H54 (cell line): Measurements from ENCODE around the gene PNMA8A.
"Not testable (repeated sequence)": the region's sequence is repeated elsewhere in the genome, so short reads cannot be mapped to it uniquely, and the experiment has no call there.

Experiments
- DNase-seq: peaks from one replicate; pipeline ENCODE4 v3.0.0; 2011; ENCODE audit warnings: low spot score, mixed read lengths; ENCODE audit not compliant: insufficient read length
- FAIRE-seq: peaks from 3 replicates; lab custom pipeline; 2011; peaks lifted over from hg19 to GRCh38; lab: Jason Lieb, UNC
- POLR2A ChIP-seq: IDR thresholded peaks from 2 replicates; pipeline ENCODE4 v1.6.1; 2011; ENCODE audit warnings: low read depth, mild to moderate bottlenecking, low read length

PNMA8A gene

DNA sequence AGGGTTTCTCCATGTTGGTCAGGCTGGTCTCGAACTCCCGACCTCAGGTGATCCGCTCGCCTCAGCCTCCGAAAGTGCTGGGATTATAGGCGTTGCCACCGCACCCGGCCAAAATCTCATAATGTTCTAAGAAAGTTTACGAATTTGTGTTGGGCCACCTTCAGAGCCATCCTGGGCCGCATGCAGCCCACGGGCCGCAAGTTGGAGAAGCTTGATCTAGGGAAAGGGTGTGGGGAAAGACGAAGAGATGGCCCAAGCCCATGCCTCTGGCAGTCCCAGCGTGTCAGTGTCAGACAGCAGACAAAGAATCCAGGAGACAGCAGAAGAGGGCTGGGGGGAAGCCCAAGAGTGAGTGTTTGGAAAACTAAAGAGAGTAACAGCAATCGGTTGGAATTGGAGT is 25.3 kb downstream of the PNMA8A start:
- no peak for TF ChIP-seq POLR2A
- DNase-seq = no peak
- FAIRE-seq = no peak

DNA sequence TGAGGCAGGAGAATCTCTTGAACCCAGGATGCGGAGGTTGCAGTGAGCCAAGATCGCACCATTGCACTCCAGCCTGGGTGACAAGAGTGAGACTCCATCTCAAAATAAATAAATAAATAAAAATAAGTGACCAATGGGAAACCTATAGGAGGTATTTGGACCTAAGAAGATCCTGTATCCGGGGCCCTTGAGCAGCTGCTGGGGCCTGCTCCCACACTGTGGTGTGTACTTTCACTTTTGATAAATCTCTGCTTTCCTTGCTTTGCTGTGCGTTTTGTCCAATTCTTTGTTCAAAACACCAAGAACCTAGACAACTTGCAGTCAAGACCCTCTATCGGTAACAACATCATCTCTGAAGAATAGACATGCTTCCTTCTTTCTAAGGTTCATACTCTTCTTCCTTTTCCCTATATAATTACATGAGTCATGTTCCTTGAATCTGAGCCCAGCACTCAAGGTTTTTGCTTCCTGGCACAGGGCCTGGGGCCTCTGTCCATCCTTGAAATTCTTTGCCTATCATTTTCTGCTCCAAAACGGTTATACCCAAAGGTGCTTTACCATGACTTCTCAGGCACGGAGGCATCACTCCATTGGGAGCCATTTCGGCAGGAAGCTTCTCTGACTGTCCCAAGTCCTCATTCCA is 28.4 kb downstream of the PNMA8A start:
- peak; percentile 41 for DNase-seq
- FAIRE-seq = peak; percentile 64
- no peak for TF ChIP-seq POLR2A

DNA sequence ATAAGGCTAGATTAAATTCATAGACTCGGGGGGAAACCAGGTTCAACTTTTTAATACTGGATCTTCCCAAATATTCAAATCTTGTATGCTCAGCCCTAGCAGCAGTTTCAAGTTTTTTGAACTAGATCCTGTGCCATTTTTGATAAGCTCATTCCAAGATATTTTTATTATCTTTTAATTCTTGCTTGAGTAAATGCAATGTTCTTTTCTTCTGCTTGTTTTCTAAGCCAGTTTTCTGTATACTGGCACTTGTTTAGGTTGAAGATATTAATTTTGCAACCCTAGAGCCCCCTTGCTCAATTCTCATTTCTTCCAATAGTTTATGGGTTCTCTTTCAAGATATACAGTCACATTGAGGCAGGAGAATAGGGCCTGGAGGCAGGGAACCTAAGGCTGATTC is 29.5 kb downstream of the PNMA8A start:
- no peak for DNase-seq
- no peak for FAIRE-seq
- TF ChIP-seq POLR2A = no peak

DNA sequence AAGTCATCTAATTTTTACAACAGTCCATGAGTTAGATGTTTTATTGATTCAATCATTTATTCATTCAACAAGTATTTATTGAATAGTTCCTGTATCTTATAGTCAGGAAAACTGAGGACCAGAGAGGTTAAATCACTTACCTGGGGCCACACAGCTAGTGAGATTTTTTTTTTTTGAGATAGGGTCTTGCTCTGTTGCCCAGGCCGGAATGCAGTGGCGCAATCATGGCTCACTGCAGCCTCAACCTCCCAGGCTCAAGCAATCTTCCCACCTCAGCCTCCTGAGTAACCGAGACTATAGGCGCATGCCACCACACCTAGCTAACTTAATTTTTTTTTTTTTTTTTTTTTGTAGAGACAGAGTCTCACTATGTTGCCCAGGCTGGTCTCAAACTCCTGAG is 35.7 kb downstream of the PNMA8A start:
- not testable (repeated sequence) for DNase-seq, FAIRE-seq

DNA sequence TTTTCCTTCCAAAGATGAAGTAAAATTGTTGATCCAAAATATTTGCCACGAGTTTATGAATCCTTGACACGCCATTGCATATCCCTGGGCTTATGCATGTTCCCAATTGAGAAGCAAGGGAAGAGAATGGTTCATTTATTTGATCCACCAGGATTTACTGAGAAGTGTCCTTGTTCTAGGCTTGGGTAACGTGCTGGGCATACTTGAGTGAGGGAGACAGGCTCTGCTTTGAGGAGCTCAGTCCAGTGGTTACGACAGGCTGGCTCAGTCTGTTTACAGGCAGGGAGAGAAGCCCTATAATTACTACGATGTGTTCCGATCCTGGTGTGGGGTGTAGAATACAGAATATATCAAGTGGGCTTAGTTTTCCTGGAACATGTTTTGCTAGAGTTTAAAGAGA is 36.4 kb downstream of the PNMA8A start:
- FAIRE-seq (no peak), DNase-seq (no peak)
- TF ChIP-seq POLR2A = no peak

DNA sequence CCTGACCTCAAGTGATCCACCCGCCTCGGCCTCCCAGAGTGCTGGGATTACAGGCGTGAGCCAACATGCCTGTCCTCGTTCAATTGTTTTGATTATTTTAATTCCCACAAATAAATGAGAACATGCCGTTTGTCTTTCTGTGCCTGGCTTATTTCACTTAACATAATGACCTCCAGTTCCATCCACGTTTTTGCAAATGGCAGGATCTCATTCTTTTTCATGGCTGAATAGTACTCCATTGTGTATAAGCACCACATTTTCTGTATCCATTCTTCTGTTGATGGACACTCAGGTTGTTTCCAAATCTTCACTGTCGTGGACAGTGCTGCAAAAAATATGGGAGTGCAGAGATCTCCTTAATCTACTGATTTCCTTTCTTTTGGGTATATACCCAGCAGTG is 37.9 kb downstream of the PNMA8A start:
- DNase-seq, FAIRE-seq: not testable (repeated sequence)

DNA sequence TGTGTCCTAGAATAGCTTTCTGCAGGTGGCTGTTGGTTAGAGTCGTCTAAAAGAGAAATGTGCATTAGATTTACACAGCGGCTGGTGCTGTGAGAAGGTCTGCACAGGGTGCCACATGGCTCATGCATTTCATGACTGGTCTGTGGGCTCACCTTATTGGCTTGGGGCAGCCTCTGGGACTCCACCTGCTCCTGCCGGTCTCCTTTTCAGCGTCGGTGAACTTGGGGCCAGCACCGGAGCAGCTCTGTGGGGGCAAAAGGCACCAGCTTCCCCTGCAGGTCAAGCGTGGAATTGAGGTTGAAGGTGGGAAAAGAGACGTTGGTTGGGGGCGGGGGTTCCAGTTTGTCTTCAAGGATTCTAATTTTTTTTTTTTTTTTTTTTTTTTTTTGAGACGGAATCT is 39.5 kb downstream of the PNMA8A start:
- TF ChIP-seq POLR2A = no peak
- DNase-seq (no peak), FAIRE-seq (no peak)

DNA sequence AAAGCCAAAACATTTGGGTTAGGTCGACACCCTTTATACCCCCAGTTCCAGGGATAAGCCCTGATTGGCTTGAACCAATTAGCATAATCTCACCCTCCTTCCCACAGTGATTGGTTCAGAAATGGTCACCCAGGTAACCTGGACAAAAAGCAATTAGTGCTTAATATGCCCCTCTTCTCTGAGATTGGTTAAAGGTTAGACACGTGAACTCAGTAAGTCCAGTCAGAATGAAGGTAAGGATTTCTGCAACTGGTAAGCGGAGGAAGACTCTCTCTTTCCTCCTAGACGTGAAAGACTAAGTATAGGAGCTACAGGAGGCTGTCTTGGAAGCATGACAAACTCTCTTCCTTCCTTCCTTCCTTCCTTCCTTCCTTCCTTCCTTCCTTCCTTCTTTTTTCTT is 41.4 kb downstream of the PNMA8A start:
- no peak for DNase-seq
- TF ChIP-seq POLR2A = no peak
- no peak for FAIRE-seq

DNA sequence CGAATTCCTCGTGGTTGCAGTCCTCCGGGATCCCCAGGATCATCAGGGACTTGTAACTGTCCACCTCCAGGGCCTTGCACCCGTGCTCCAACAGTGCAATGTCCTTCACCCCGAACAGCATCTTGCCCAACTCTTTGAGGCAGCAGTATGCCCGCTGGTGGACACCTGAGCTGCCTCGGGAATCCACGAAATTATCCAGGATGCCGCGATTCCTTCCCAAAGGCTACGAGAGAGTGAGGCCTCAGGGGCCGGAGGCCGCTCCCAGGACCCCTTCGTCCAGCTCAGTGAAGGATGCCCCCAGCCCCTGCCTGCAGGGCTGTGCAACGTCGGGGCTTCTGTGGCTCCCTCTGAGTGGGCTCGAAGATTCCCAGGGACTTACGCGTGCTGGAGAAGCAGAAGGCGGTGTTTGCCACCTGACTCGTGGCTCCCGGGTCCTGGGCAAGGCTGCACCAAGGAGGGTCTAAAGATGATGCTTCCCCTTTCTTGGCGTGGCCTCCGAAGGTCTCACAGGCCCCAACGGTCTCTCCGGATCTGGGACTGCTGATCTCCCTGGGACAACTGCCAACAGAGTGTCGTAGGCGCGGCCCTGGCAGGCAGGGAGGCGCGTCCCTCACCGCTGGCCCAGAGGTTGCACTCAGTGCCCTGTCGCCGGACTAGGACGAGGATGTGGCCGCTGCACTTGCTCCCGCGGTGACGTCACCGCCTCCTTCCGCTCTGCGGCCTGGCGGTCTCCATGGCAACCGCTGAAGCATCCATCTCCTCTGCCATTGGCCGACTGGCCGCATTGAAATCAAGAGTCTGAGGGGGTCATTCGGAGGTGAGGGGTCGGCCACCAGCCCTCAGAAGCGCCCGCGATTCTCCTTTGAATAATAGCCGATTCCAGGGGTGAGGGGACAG is 42.9 kb downstream of the PNMA8A start, which contains the start of gene PNMA8C:
PNMA8C (minus strand) TSS at position 698 of the 897 bp plus-strand sequence; CDS start at position 121, 577 bp downstream.
- no peak for TF ChIP-seq POLR2A
- DNase-seq (no peak), FAIRE-seq (no peak)

DNA sequence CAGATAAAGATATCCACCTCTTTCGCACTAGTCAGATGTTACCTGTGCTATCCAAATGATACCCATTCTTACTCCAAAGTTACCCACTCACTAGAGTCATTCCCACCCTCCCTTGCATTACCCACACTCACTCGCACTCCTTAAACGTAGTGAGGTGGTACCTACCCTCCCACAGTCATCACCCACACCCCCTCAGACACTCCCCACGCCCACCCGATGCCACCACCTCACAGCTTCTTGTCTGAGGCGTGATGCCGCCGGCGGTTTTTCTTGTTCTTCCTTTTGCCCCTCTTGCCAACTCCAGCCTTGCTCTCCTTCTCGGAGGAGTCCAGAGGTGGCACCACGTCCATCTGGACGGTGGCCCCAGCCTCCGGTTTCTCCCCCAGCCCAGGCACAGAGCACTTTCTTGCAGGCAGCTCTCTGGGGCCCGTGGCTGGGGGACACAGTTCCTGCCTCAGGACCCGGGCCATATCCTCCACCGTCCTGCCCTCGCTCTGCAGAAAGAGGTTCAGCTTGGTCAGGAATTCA is 43.8 kb downstream of the PNMA8A start:
- no peak for FAIRE-seq
- no peak for DNase-seq
- no peak for TF ChIP-seq POLR2A

DNA sequence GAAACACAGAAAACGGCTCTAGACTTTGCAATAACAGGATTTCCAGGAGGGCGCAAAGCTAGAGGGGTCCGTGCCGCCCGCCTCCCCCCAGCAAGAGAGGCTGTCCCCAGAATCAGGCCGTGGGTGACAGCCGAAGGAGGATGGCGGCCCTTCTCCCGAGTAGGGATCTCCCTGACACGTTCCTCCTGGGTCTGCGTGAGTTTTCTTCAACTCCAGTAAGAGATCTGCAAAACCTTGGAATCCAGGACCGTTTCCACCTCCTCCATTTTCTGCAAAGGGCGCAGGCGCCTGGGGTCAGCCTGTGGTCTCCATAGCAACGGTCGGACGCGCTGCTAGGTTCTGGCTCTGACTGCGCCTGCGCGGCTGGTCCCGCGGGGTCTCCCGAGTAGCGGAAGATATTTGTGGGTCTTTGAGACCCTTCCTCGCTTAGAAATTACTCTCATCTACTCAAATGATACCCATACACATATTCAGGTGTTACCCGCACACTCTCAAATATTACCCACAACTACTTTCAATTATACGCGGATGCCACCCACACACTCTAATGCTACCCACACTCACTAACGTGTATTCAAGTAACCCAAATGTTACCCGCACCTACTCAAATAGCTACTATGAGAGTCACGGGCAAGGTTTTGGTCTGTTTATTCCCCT is 44.7 kb downstream of the PNMA8A start:
- DNase-seq = no peak
- no peak for FAIRE-seq
- no peak for TF ChIP-seq POLR2A

DNA sequence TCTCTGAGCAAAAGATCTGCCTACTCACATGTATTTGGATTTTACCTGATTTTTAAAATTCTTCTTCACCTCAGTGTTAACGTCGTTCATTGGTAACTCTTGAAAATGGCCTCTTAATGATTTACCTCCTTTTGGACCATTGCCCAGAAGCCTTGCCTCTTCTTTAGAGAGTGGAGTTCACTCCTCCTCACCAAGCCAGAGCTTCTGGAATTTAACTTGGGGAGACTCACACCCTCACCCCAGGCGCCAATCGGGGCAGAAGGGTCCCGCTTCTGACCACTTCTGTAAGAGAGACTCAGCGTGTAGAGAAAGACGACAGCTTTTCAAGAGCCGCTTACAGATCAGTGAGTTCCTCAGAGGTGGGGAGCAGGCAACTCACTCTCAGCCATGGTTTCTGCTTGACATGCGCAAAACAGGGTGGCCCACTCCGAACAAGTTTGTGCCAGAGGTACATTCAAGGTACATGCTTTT is 45.3 kb downstream of the PNMA8A start:
- DNase-seq (no peak), FAIRE-seq (no peak)
- no peak for TF ChIP-seq POLR2A

DNA sequence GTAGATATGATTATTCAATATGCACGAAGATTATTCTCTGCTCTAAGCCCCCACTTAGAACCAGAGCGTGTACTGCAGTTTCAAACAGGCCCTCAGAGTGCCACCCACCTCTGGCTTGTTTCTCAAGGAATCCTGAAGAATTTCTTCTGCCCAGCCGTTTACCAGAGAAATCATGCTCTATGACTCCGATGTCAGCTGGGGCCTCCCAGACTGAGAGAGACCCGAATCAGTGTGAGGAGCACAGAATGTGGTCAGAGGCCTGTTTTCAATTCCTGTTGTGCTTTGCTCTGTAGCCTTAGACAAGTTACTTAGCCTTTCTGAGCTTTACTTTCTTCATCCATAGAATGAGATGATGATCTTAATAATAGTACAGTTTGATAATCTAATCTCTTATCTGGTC is 48.2 kb downstream of the PNMA8A start:
- FAIRE-seq (no peak), DNase-seq (no peak)
- TF ChIP-seq POLR2A = no peak

DNA sequence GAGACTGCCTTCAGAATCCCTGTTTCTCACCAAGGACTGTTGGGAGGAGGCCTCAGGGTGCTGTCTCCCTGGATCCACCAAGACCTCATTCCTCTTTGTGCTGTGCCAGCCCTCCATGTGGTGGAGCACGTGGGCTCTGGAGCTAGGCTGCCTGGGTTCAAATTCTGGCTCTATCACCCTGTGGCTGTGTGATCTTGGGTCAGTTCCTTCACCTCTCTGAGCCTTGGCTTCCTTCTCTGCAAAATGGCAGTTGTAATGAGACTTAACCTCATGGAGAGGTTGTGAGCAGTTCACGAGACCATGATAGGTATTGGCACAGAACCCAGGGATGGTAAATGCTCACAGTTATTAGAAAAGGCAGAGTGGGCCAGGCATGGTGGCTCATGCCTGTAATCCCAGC is 49.0 kb downstream of the PNMA8A start:
- DNase-seq (no peak), FAIRE-seq (no peak)
- no peak for TF ChIP-seq POLR2A
